Measurements from ENCODE around the gene MAP3K15. TPM values are rescaled to one million over a fixed set of nuclear protein-coding genes. Genes with fewer than 3 reads are reported as not detected.

Gene MAP3K15
- polyA plus RNA-seq, 3 donors: not detected

DNA sequence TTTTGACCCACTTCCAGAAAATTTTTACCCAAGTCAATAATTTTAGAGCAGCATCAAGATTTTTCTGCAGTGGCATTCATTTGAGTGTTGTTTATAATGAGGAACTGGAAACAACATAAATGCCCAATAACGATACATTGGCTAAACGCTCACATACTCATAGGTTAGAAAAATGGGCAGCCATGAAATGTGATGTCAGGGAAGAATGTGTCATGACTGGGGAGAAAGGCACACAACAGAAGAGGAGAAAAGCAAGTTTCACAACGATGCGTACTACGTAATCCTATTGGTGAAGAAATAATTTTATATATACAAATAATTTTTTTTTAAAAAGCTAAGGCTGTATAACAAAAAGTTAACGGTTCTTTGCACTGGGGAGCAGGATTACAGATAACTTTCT is 33.6 kb upstream of the MAP3K15 start:
- no peaks in the 10 kb centered on the region for H3K9me3 ChIP-seq (replicated peaks in 1 of 2; ENCODE audit: control insufficient read depth in 1 of 2, insufficient read depth in 1 of 2, low read length in 2 of 2)
- Mint-ChIP-seq H3K9me3 (no peaks in the 10 kb centered on the region), H3K27ac (no peak overlapping the region), H3K36me3 (peaks cover 54 to 70% of the 10 kb centered on the region in 2 donors), H3K4me3 (no peak overlapping the region), H3K27me3 (ENCODE audit: low read depth in 3 of 3) (peaks cover 0 to 16% (median 0%) of the 10 kb centered on the region in 3 donors), H3K4me1 (no peaks in the 10 kb centered on the region)
- no peaks in the 10 kb centered on the region for H3K27me3 ChIP-seq (ENCODE audit: control insufficient read depth in 2 of 2, insufficient read depth in 2 of 2, low read length in 2 of 2)
- WGBS (ENCODE audit: insufficient coverage): no CpG with 5 or more reads among the region's 6 CpGs
- no peak overlapping the region for H2AFZ ChIP-seq (ENCODE audit: insufficient read depth, low read depth, low read length, poor library complexity, severe bottlenecking)
- peaks cover 50 to 85% of the 10 kb centered on the region in 2 donors for H3K36me3 ChIP-seq (replicated peaks in 1 of 2; ENCODE audit: control insufficient read depth in 1 of 2, insufficient read depth in 2 of 2, low read length in 2 of 2)
- no peak overlapping the region for H3K9ac ChIP-seq (ENCODE audit: insufficient read depth, low read length, poor library complexity, severe bottlenecking)
- TF ChIP-seq CTCF (IDR thresholded peaks at IDR 0.05): no peak
- DNase-seq: no peak
- H3K4me2 ChIP-seq (replicated peaks; ENCODE audit: extremely low read depth, low read length, poor library complexity, severe bottlenecking): no peak overlapping the region
- peaks cover 32% of the 10 kb centered on the region for H4K20me1 ChIP-seq (ENCODE audit: insufficient read depth, low read length)
- no peaks in the 10 kb centered on the region for H3K4me1 ChIP-seq (ENCODE audit: control insufficient read depth in 1 of 2, insufficient read depth in 2 of 2, low read length in 2 of 2)
- H3K79me2 ChIP-seq (ENCODE audit: insufficient read depth, low read length): no peaks in the 10 kb centered on the region
- intact Hi-C loops (cut with micrococcal nuclease): no loop called here
- no peak overlapping the region for H3K27ac ChIP-seq (ENCODE audit: low read depth in 1 of 2, low read length in 2 of 2)
- H3K4me3 ChIP-seq (replicated peaks in 1 of 3; ENCODE audit: low read depth in 2 of 3, low read length in 3 of 3): no peak overlapping the region

- Histone ChIP-seq H3K36me3 (replicated peaks in 1 of 2; ENCODE audit: control insufficient read depth in 1 of 2, insufficient read depth in 2 of 2, low read length in 2 of 2) (peaks cover 56 to 88% of the 10 kb centered on the region in 2 donors), H3K79me2 (ENCODE audit: insufficient read depth, low read length) (no peaks in the 10 kb centered on the region), H3K4me3 (replicated peaks in 1 of 3; ENCODE audit: low read depth in 2 of 3, low read length in 3 of 3) (no peak overlapping the region), H3K4me1 (ENCODE audit: control insufficient read depth in 1 of 2, insufficient read depth in 2 of 2, low read length in 2 of 2) (no peaks in the 10 kb centered on the region), H3K27ac (ENCODE audit: low read depth in 1 of 2, low read length in 2 of 2) (no peak overlapping the region), H4K20me1 (ENCODE audit: insufficient read depth, low read length) (peaks cover 36% of the 10 kb centered on the region), H3K27me3 (ENCODE audit: control insufficient read depth in 2 of 2, insufficient read depth in 2 of 2, low read length in 2 of 2) (no peaks in the 10 kb centered on the region), H3K9ac (ENCODE audit: insufficient read depth, low read length, poor library complexity, severe bottlenecking) (no peak overlapping the region), H3K4me2 (replicated peaks; ENCODE audit: extremely low read depth, low read length, poor library complexity, severe bottlenecking) (no peak overlapping the region), H2AFZ (ENCODE audit: insufficient read depth, low read depth, low read length, poor library complexity, severe bottlenecking) (no peak overlapping the region), H3K9me3 (replicated peaks in 1 of 2; ENCODE audit: control insufficient read depth in 1 of 2, insufficient read depth in 1 of 2, low read length in 2 of 2) (no peaks in the 10 kb centered on the region)
- WGBS (ENCODE audit: insufficient coverage): no CpG with 5 or more reads among the region's 2 CpGs
- Mint-ChIP-seq H3K4me1 (no peaks in the 10 kb centered on the region), H3K9me3 (no peaks in the 10 kb centered on the region), H3K36me3 (peaks cover 61 to 74% of the 10 kb centered on the region in 2 donors), H3K4me3 (no peak overlapping the region), H3K27me3 (ENCODE audit: low read depth in 3 of 3) (peaks cover 0 to 14% (median 0%) of the 10 kb centered on the region in 3 donors), H3K27ac (no peak overlapping the region)
- intact Hi-C loops (cut with micrococcal nuclease): no loop called here
- no peak for TF ChIP-seq CTCF (IDR thresholded peaks at IDR 0.05)
- DNase-seq: no peak
These were observed 33.0 kb upstream of the MAP3K15 start for GRCh38 chrX:19548279-19548678.

Measured in CD14-positive monocyte (primary cell).